Measurements from ENCODE around the gene RAMP1. TPM values are rescaled to one million over a fixed set of nuclear protein-coding genes. Genes with fewer than 3 reads are reported as not detected.

RAMP1 gene
- total and polyA plus RNA-seq, 9 of the 15 experiments (the other 6 are each of a cell fraction or from before 2014, with no cell fraction given) = 0.72 to 0.77 TPM; not detected in 7

DNA sequence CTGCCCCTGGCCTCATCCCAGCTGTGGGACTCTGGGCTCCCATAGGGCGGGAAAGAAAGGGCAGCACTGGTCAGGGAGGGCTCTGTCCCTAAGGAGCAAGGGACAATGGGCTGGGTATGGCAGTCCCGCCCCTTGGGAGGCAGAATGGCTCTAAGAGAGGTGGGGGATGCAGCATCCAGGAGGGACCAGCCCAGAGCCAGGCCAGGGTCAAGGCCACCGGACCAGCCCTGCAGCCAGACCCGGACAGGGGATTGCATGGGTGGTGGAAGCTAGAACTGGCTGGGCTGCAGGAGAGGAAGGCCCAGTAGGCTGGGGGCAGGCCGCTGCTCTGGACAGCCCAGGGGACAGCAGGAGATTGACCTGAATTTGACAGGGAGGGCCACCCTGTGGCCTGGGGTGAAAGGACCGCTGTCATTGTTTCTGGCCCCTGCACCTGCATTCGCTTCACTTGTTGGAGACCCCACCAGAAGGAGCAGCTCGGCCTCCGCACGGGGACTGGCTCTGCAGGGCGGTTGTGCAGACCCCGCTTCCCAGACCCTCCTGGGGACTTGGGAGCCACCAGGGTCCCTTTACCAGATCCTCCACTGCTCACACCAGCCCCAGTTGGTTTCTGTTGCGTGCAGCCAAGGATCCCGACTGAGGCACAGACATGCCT lies 14.6 kb downstream of the RAMP1 start:
- Histone ChIP-seq H3K4me3 (no peak overlapping the region), H3K4me2 (ENCODE audit: insufficient read depth, low read length) (no peak overlapping the region), H3K4me1 (replicated peaks in 1 of 2; ENCODE audit: control insufficient read depth in 2 of 2, insufficient read depth in 2 of 2, low read length in 2 of 2) (peaks cover 0 to 16% of the 10 kb centered on the region in 2 experiments; a peak in 2 of 5 replicates), H3K27ac (ENCODE audit: extremely low read depth, low read depth, low read length) (no peak overlapping the region), H3K36me3 (ENCODE audit: control insufficient read depth, insufficient read depth, low read length) (no peaks in the 10 kb centered on the region), H2AFZ (ENCODE audit: low read depth, low read length) (no peak overlapping the region), H3K9me3 (replicated peaks; ENCODE audit: control insufficient read depth, insufficient read depth, low read depth, low read length) (no peaks in the 10 kb centered on the region), H4K20me1 (replicated peaks; ENCODE audit: control insufficient read depth, insufficient read depth, low read length) (peaks cover 5% of the 10 kb centered on the region; the same call in 1 of the 2 replicates), H3K9ac (ENCODE audit: insufficient read depth in 1 of 2, low read depth in 2 of 2, low read length in 2 of 2) (no peak overlapping the region), H3K27me3 (ENCODE audit: control insufficient read depth in 2 of 2, insufficient read depth in 2 of 2, low read length in 2 of 2) (peaks cover 33 to 94% of the 10 kb centered on the region in 2 experiments), H3K9me1 (ENCODE audit: control insufficient read depth, insufficient read depth, low read length) (no peaks in the 10 kb centered on the region), H3K79me2 (ENCODE audit: control insufficient read depth, insufficient read depth, low read length) (no peaks in the 10 kb centered on the region)
- CTCF ChIA-PET (ENCODE audit: low intra/inter-chr PET ratio) = no interaction called here
- in situ Hi-C loops (cut with MboI) (loop anchor here (25.0 kb wide), 1 partner anchor 388 kb away; no protein-coding TSS in a partner anchor), intact Hi-C loops (cut with micrococcal nuclease) (no loop called here)
- TF ChIP-seq RBM17 (IDR thresholded peaks at IDR 0.05; ENCODE audit: borderline replicate concordance, low read depth, low read length) = no peak
- no peak for TF ChIP-seq ETV1 (tag; conservative IDR thresholded peaks at IDR 0.05; ENCODE audit: low read depth)
- TF ChIP-seq BDP1 (IDR thresholded peaks at IDR 0.05; ENCODE audit: insufficient read depth, insufficient read length) = no peak
- no peak for TF ChIP-seq KDM2B (CRISPR knock-in tag; IDR thresholded peaks at IDR 0.05)
- FAIRE-seq (no peak), DNase-seq (ENCODE audit: extremely low read depth in 1 of 4, low spot score in 3 of 4) (no peak), ATAC-seq (peak; percentile 62)
- no TSS peak for BruUV-seq (replicated peaks)
- WGBS (ENCODE audit: insufficient coverage, low coverage, missing lambda C conversion rate) = 3% methylated on average over 12 of the region's 14 CpGs
- POLR2A ChIA-PET = interaction anchor here (0.6 to 0.7 kb wide), 2 partner anchors 360 to 412 kb away, joined by 3 read pairs; no protein-coding TSS in a partner anchor
